IMR-90 (cell line): ENCODE results near the gene SERPINA3. TPM values are rescaled to one million over a fixed set of nuclear protein-coding genes. Genes with fewer than 3 reads are reported as not detected.

ENCODE experiments used
- ATAC-seq: fragments of 200-7000 bp; cut with Tn5 transposase; 2 replicates; pipeline ENCODE4 v1.9.1; 2020; ENCODE audit warnings: low read depth, mild to moderate bottlenecking, moderate library complexity
- BruUV-seq: library from RNA; stranded (reverse); fragments of 400-500 nt; replicated peaks from 2 replicates; lab custom pipeline; 2021; lab: Mats Ljungman, UMichigan
- CTCF ChIA-PET: fragments of 300-600 bp; formaldehyde crosslinking; extraction: SDS; loops from one replicate; lab custom pipeline; 2021; ENCODE audit warnings: antibody characterized with exemption; lab: Yijun Ruan, JAX
- POLR2A ChIA-PET: fragments of 300-600 bp; sonication (Branson Sonifier 250); formaldehyde crosslinking; loops from one replicate; lab custom pipeline; 2022; ENCODE audit warnings: antibody characterized with exemption; ENCODE audit not compliant: unreplicated experiment; lab: Charles Lee
- DNase-seq: peaks from one replicate; pipeline ENCODE4 v3.0.0; 2013
- H2AFZ ChIP-seq: replicated peaks from 2 replicates; pipeline ENCODE3; 2013; ENCODE audit warnings: low read length, mild to moderate bottlenecking; ENCODE audit not compliant: poor library complexity
- H2AK5ac ChIP-seq: 2 replicates; pipeline ENCODE4 v1.6.1; 2013; ENCODE audit warnings: low read depth, low read length, inconsistent platforms
- H2AK9ac ChIP-seq: replicated peaks from 2 replicates; pipeline ENCODE3; 2013; ENCODE audit warnings: mild to moderate bottlenecking, low read depth, low read length, moderate library complexity; ENCODE audit not compliant: poor library complexity
- H2BK120ac ChIP-seq: 2 replicates; pipeline ENCODE4 v1.6.1; 2013; ENCODE audit warnings: low read depth, low read length, inconsistent platforms
- H2BK15ac ChIP-seq: 3 replicates; pipeline ENCODE4 v1.6.1; 2013; ENCODE audit warnings: low read depth, low read length, inconsistent platforms
- H2BK20ac ChIP-seq: 2 replicates; pipeline ENCODE4 v1.6.1; 2013; ENCODE audit warnings: low read depth, mild to moderate bottlenecking, inconsistent platforms, low read length, moderate library complexity
- H2BK5ac ChIP-seq: 2 replicates; pipeline ENCODE4 v1.6.1; 2013; ENCODE audit warnings: mild to moderate bottlenecking, low read depth, low read length, inconsistent platforms; ENCODE audit not compliant: poor library complexity, severe bottlenecking
- H3K14ac ChIP-seq: replicated peaks from 2 replicates; pipeline ENCODE4 v1.6.1; 2013; ENCODE audit warnings: low read depth, low read length, inconsistent platforms
- H3K18ac ChIP-seq: 2 replicates; pipeline ENCODE4 v1.6.1; 2013; ENCODE audit warnings: low read depth, low read length, control low read depth
- H3K23ac ChIP-seq: 2 replicates; pipeline ENCODE4 v1.6.1; 2013; ENCODE audit warnings: low read depth, low read length, inconsistent platforms
- H3K27ac ChIP-seq: 2 replicates; pipeline ENCODE4 v1.5.1; 2013; ENCODE audit warnings: mild to moderate bottlenecking, control low read depth, low read length; ENCODE audit not compliant: insufficient read depth
- H3K27me3 ChIP-seq: 2 replicates; pipeline ENCODE4 v1.6.1; 2013; ENCODE audit warnings: low read length; ENCODE audit not compliant: control insufficient read depth, insufficient read depth
- H3K36me3 ChIP-seq: 2 replicates; pipeline ENCODE4 v1.6.1; 2013; ENCODE audit warnings: low read length, mixed read lengths; ENCODE audit not compliant: control insufficient read depth, insufficient read depth
- H3K4ac ChIP-seq: 2 replicates; pipeline ENCODE4 v1.6.1; 2013; ENCODE audit warnings: low read depth, low read length, inconsistent platforms
- H3K4me1 ChIP-seq: 2 replicates; pipeline ENCODE4 v1.6.1; 2013; ENCODE audit warnings: low read length, mixed read lengths; ENCODE audit not compliant: control insufficient read depth, insufficient read depth
- H3K4me2 ChIP-seq: 2 replicates; pipeline ENCODE4 v1.6.1; 2013; ENCODE audit warnings: low read depth, mild to moderate bottlenecking, control low read depth, low read length, moderate library complexity
- H3K4me3 ChIP-seq: 2 replicates; pipeline ENCODE4 v1.5.1; 2013; ENCODE audit warnings: low read depth, mild to moderate bottlenecking, control low read depth, low read length, moderate library complexity; ENCODE audit not compliant: insufficient read depth
- H3K56ac ChIP-seq: 2 replicates; pipeline ENCODE4 v1.6.1; 2013; ENCODE audit warnings: low read length, inconsistent platforms; ENCODE audit not compliant: insufficient read depth; ENCODE audit errors: extremely low read depth
- H3K79me1 ChIP-seq, 2 experiments: 2 replicates each; pipeline ENCODE4 v1.6.1; 2013; ENCODE audit warnings: low read length in 2 of 2, inconsistent platforms in 1 of 2, low read depth in 1 of 2
- H3K9ac ChIP-seq: 2 replicates; pipeline ENCODE4 v1.6.1; 2013; ENCODE audit warnings: low read depth, low read length, control low read depth
- H3K9me1 ChIP-seq: 2 replicates; pipeline ENCODE4 v1.6.1; 2013; ENCODE audit warnings: low read length, inconsistent platforms; ENCODE audit not compliant: insufficient read depth
- H3K9me3 ChIP-seq: 2 replicates; pipeline ENCODE4 v1.6.1; 2013; ENCODE audit warnings: low read length; ENCODE audit not compliant: control insufficient read depth, insufficient read depth
- H4K20me1 ChIP-seq: 2 replicates; pipeline ENCODE4 v1.6.1; 2013; ENCODE audit warnings: low read length, inconsistent platforms; ENCODE audit not compliant: insufficient read depth
- H4K5ac ChIP-seq: 2 replicates; pipeline ENCODE4 v1.6.1; 2013; ENCODE audit warnings: mild to moderate bottlenecking, low read depth, low read length, control low read depth
- H4K8ac ChIP-seq, 2 experiments: 2 replicates each; pipeline ENCODE4 v1.6.1; 2013; ENCODE audit warnings: low read depth in 2 of 2, low read length in 2 of 2, control low read depth in 1 of 2, inconsistent platforms in 1 of 2
- H4K91ac ChIP-seq: 2 replicates; pipeline ENCODE4 v1.6.1; 2013; ENCODE audit warnings: low read depth, low read length, inconsistent platforms; ENCODE audit not compliant: insufficient read depth
- MAFK ChIP-seq: IDR thresholded peaks from 2 replicates; pipeline ENCODE4 v1.6.1; 2012; ENCODE audit warnings: low read depth, low read length, improper control_type of control experiment
- MXI1 ChIP-seq: IDR thresholded peaks from 2 replicates; pipeline ENCODE4 v1.6.1; 2012; ENCODE audit warnings: low read depth, mild to moderate bottlenecking, low read length, moderate library complexity, borderline replicate concordance
- NFE2L2 ChIP-seq: fragments of 150-350 bp; IDR thresholded peaks from 2 replicates; pipeline ENCODE4 v1.6.1; 2016; ENCODE audit warnings: low read depth, mild to moderate bottlenecking, low read length
- RCOR1 ChIP-seq: IDR thresholded peaks from 2 replicates; pipeline ENCODE4 v1.6.1; 2012; ENCODE audit warnings: mild to moderate bottlenecking, low read length, improper control_type of control experiment; ENCODE audit not compliant: insufficient replicate concordance
- RFX5 ChIP-seq: IDR thresholded peaks from 2 replicates; pipeline ENCODE4 v1.8.0; 2012; ENCODE audit warnings: low read depth, mild to moderate bottlenecking, low read length, moderate library complexity
- WGBS, 2 experiments: methylation state at CpG; one replicate each; pipeline versions ENCODE4 v1.1.5 to v1.1.7; 2013; ENCODE audit warnings: missing lambda C conversion rate in 2 of 2; ENCODE audit not compliant: insufficient read length in 1 of 2; ENCODE audit errors: extremely low coverage in 2 of 2; 5-methylcytosine and 5-hydroxymethylcytosine counted together
- dilution Hi-C: fragments of 300-500 bp; cut with HindIII; formaldehyde crosslinking; loops from one replicate; pipeline ENCODE4 v1.14.3; 2018; ENCODE audit warnings: low sequenced_read_pairs; ENCODE audit not compliant: unreplicated experiment
- in situ Hi-C: fragments of 300-500 bp; cut with MboI; formaldehyde crosslinking; loops from 3 replicates; pipeline ENCODE4 v1.14.3; 2019; ENCODE audit warnings: low sequenced_read_pairs, inconsistent platforms, mixed read lengths
- intact Hi-C: fragments of 100-400 bp; cut with micrococcal nuclease; formaldehyde crosslinking; loops from 2 replicates; pipeline ENCODE4 v1.10.0; 2022
- polyA plus RNA-seq, 3 experiments: library from polyadenylated mRNA; depleted of rRNA; stranded (reverse); fragments of >200 nt; gene quantifications; 2 replicates each; pipeline ENCODE4 v1.2.3, GENCODE V29; 2012; ENCODE audit warnings: low replicate concordance in 1 of 3
- total RNA-seq: library from RNA; depleted of rRNA; stranded (reverse); fragments of >200 nt; gene quantifications from 2 replicates; pipeline ENCODE4 v1.2.3, GENCODE V29; 2012
- TF ChIP-seq, protein P1 (sequence below): conservative IDR thresholded peaks from 2 replicates; pipeline ENCODE4 v1.5.1; 2012; ENCODE audit warnings: mild to moderate bottlenecking, low read depth, low read length, improper control_type of control experiment

The SERPINA3 gene
- total and polyA plus RNA-seq, 2 of the 4 experiments (the other 2 are of a cell fraction), result 0.36 to 0.48 TPM

DNA sequence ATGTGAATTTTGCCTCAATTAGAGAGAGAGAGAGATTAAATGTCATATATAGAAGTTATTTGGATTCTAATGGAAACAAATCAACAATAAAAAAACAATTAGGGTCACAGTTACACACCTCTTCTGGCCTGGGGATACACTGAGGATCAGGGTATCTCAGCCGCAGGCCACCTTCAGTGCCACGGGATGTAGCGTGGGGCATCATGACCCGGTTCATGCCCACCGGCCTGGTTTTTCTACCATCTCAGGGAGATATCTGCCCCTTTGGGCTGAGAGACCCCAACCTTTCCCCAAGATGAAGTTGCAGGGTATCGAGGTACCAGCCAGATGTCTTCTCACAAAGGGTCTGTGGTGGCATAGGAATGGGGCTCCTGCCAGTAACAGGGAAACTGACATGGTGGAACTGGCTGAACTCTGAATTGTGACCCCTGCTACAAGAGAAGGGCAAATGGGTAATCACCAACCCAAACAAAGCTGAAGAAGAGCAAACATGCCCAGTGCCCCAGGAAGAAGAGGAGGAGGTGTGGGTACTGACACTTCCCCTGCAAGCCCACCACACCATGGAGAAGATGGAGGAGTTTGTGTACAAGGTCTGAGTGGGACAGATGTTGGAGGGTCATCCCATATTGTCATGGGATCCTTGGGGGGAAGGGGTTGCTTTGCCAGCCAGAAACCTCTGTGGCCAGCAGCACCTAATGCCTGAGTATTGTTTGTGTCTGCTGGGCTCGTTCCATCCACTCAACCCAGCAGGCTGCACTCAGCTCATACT, 19.5 kb downstream of the SERPINA3 start:
- Histone ChIP-seq H4K20me1 (no peaks in the 10 kb centered on the region), H2AFZ (no peak overlapping the region), H4K91ac (no peak overlapping the region), H2BK120ac (no peak overlapping the region), H3K4me3 (no peak overlapping the region), H3K4me1 (no peaks in the 10 kb centered on the region), H3K4me2 (no peak overlapping the region), H2BK5ac (no peak overlapping the region), H4K5ac (no peak overlapping the region), H3K14ac (no peak overlapping the region), H3K9ac (no peak overlapping the region), H2AK5ac (no peak overlapping the region), H3K79me1 (no peaks in the 10 kb centered on the region), H3K27me3 (peaks cover 6% of the 10 kb centered on the region), H3K27ac (no peak overlapping the region), H4K8ac (no peak overlapping the region), H3K36me3 (no peaks in the 10 kb centered on the region), H2AK9ac (no peak overlapping the region), H3K9me1 (no peaks in the 10 kb centered on the region), H3K9me3 (no peaks in the 10 kb centered on the region), H3K56ac (no peak overlapping the region), H2BK15ac (no peak overlapping the region), H3K18ac (no peak overlapping the region), H3K4ac (no peak overlapping the region), H3K23ac (no peak overlapping the region), H2BK20ac (no peak overlapping the region)
- dilution Hi-C loops (no loop called here), in situ Hi-C loops (no loop called here), intact Hi-C loops (no loop called here)
- TF ChIP-seq MXI1, result no peak
- TF ChIP-seq MAFK, result no peak
- no peak for TF ChIP-seq RCOR1
- no peak for TF ChIP-seq NFE2L2
- TF ChIP-seq, protein P1, sequence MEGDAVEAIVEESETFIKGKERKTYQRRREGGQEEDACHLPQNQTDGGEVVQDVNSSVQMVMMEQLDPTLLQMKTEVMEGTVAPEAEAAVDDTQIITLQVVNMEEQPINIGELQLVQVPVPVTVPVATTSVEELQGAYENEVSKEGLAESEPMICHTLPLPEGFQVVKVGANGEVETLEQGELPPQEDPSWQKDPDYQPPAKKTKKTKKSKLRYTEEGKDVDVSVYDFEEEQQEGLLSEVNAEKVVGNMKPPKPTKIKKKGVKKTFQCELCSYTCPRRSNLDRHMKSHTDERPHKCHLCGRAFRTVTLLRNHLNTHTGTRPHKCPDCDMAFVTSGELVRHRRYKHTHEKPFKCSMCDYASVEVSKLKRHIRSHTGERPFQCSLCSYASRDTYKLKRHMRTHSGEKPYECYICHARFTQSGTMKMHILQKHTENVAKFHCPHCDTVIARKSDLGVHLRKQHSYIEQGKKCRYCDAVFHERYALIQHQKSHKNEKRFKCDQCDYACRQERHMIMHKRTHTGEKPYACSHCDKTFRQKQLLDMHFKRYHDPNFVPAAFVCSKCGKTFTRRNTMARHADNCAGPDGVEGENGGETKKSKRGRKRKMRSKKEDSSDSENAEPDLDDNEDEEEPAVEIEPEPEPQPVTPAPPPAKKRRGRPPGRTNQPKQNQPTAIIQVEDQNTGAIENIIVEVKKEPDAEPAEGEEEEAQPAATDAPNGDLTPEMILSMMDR, result no peak
- no peak for TF ChIP-seq RFX5
- WGBS, 2 experiments, result no CpG with 5 or more reads among the region's 7 CpGs
- ATAC-seq (no peak), DNase-seq (no peak)
- ChIA-PET CTCF (no interaction called here), POLR2A (no interaction called here)
- no TSS peak for BruUV-seq
